ENCODE results near the gene FER1L5.

Gene FER1L5

GRCh38 chr2:96737251-96737650 lies 94.7 kb downstream of the FER1L5 start:
- Histone ChIP-seq H3K27me3 (replicated peaks; ENCODE audit: control insufficient read depth, insufficient read depth, low read length) (no peaks in the 10 kb centered on the region), H3K36me3 (ENCODE audit: control insufficient read depth, insufficient read depth, low read length) (peaks cover 7% of the 10 kb centered on the region), H3K4me3 (replicated peaks; ENCODE audit: low read depth, low read length) (no peak overlapping the region)
- no peak for DNase-seq (ENCODE audit: extremely low read depth, insufficient read length)
- no peak for TF ChIP-seq CTCF (IDR thresholded peaks at IDR 0.05; ENCODE audit: insufficient read depth, low read length, poor library complexity, severe bottlenecking)

GRCh38 chr2:96737831-96738230 lies 95.3 kb downstream of the FER1L5 start:
- no peak for DNase-seq (ENCODE audit: extremely low read depth, insufficient read length)
- H3K27me3 ChIP-seq (replicated peaks; ENCODE audit: control insufficient read depth, insufficient read depth, low read length), result no peaks in the 10 kb centered on the region
- peaks cover 7% of the 10 kb centered on the region for H3K36me3 ChIP-seq (ENCODE audit: control insufficient read depth, insufficient read depth, low read length)
- no peak overlapping the region for H3K4me3 ChIP-seq (replicated peaks; ENCODE audit: low read depth, low read length)
- no peak for TF ChIP-seq CTCF (IDR thresholded peaks at IDR 0.05; ENCODE audit: insufficient read depth, low read length, poor library complexity, severe bottlenecking)

GRCh38 chr2:96739076-96739632 lies 96.6 kb downstream of the FER1L5 start:
- no peak for TF ChIP-seq CTCF (IDR thresholded peaks at IDR 0.05; ENCODE audit: insufficient read depth, low read length, poor library complexity, severe bottlenecking)
- Histone ChIP-seq H3K4me3 (replicated peaks; ENCODE audit: low read depth, low read length) (peak overlapping the region; percentile 88), H3K27me3 (replicated peaks; ENCODE audit: control insufficient read depth, insufficient read depth, low read length) (no peaks in the 10 kb centered on the region), H3K36me3 (ENCODE audit: control insufficient read depth, insufficient read depth, low read length) (peaks cover 3% of the 10 kb centered on the region)
- no peak for DNase-seq (ENCODE audit: extremely low read depth, insufficient read length)

GRCh38 chr2:96739633-96740428 lies 97.3 kb downstream of the FER1L5 start, which contains the start of gene LMAN2L:
Gene LMAN2L, minus strand, starts transcription at chr2:96740064. Its CDS starts 24 bp downstream, at chr2:96740040.
- TF ChIP-seq CTCF (IDR thresholded peaks at IDR 0.05; ENCODE audit: insufficient read depth, low read length, poor library complexity, severe bottlenecking), result no peak
- peak; percentile 86 for DNase-seq (ENCODE audit: extremely low read depth, insufficient read length)
- H3K36me3 ChIP-seq (ENCODE audit: control insufficient read depth, insufficient read depth, low read length), result peaks cover 2% of the 10 kb centered on the region
- no peaks in the 10 kb centered on the region for H3K27me3 ChIP-seq (replicated peaks; ENCODE audit: control insufficient read depth, insufficient read depth, low read length)
- peak within 1 kb of the TSS; percentile 88 for H3K4me3 ChIP-seq (replicated peaks; ENCODE audit: low read depth, low read length)

GRCh38 chr2:96747061-96747617 lies 104.6 kb downstream of the FER1L5 start:
- DNase-seq (ENCODE audit: extremely low read depth, insufficient read length), result no peak
- Histone ChIP-seq H3K4me3 (replicated peaks; ENCODE audit: low read depth, low read length) (no peak overlapping the region), H3K27me3 (replicated peaks; ENCODE audit: control insufficient read depth, insufficient read depth, low read length) (no peaks in the 10 kb centered on the region), H3K36me3 (ENCODE audit: control insufficient read depth, insufficient read depth, low read length) (no peaks in the 10 kb centered on the region)
- no peak for TF ChIP-seq CTCF (IDR thresholded peaks at IDR 0.05; ENCODE audit: insufficient read depth, low read length, poor library complexity, severe bottlenecking)
